Measurements from ENCODE around the gene MT1A. TPM values are rescaled to one million over a fixed set of nuclear protein-coding genes. Genes with fewer than 3 reads are reported as not detected.
A peak's percentile ranks its signal among the peaks of the same experiment; 100 is the strongest.

MT1A gene
- total RNA-seq, 1 experiment from 2014 or later, result not detected

DNA sequence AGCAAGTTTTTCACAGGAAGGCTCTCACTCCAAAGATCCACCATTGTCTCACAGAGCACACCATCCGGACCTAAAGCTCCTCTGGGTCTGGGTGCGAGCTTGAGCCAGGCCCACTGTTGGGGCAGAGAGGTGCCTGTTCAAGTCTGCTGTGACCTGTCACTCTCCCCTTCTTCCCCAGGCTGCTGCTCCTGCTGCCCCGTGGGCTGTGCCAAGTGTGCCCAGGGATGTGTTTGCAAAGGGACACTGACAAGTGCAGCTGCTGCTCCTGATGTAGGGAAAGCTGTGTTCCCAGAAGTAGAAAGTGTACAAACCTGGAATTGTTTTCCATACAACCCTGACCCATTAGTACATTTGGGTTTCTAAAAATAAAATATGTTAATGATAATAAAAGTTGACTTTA lies 39.0 kb downstream of the MT1A start (continued):
- TF ChIP-seq POLR2A (IDR thresholded peaks at IDR 0.05; ENCODE audit: borderline replicate concordance, extremely low read depth, insufficient read depth, insufficient read length) (no peak), EGR1 (IDR thresholded peaks at IDR 0.05; ENCODE audit: low read depth) (no peak), ZBTB33 (IDR thresholded peaks at IDR 0.05; ENCODE audit: extremely low read depth, insufficient replicate concordance, low read length) (no peak), FOSL1 (IDR thresholded peaks at IDR 0.05; ENCODE audit: low read depth) (no peak), JUND (IDR thresholded peaks at IDR 0.05) (no peak), EZH2phosphoT487 (IDR thresholded peaks at IDR 0.05; ENCODE audit: borderline replicate concordance) (no peak)

GRCh38 chr16:56679078-56679730 lies 40.7 kb downstream of the MT1A start:
- no TSS peak for BruUV-seq (replicated peaks)

More at GRCh38 chr16:56679078-56679730, 40.7 kb downstream of the MT1A start:
- no peaks in the 10 kb centered on the region for H3K9me3 ChIP-seq (ENCODE audit: control insufficient read depth in 1 of 2, insufficient read depth in 1 of 2, low read depth in 1 of 2, low read length in 2 of 2)
- ChIA-PET CTCF (interaction anchor here (1.4 kb wide), 1 partner anchor 75 kb away, joined by 3 read pairs; no protein-coding TSS in a partner anchor), RAD21 (ENCODE audit: low non-redundant PET in 1 of 2, low total read pairs in 2 of 2, uncharacterized antibody in 2 of 2, unreplicated experiment in 2 of 2) (interaction anchor here in 1 of 2 experiments (0.8 kb wide), 1 partner anchor 52 kb away, joined by 3 read pairs; no protein-coding TSS in a partner anchor), POLR2A (interaction anchor here (0.8 to 1.8 kb wide), 5 partner anchors 24 to 72 kb away, joined by 3 to 6 read pairs (median 4); partner anchors contain the start of genes MT1E and MT2A)
- no peak for ATAC-seq
- peaks cover 13 to 32% of the 10 kb centered on the region in 2 experiments; a peak in 3 of 4 replicates for H3K4me1 ChIP-seq (ENCODE audit: control insufficient read depth in 1 of 2, insufficient read depth in 2 of 2, low read length in 2 of 2)
- no peaks in the 10 kb centered on the region for H4K20me1 ChIP-seq (ENCODE audit: insufficient read depth)
- no peak overlapping the region for H3K4me3 ChIP-seq (replicated peaks in 1 of 2; ENCODE audit: low read depth in 1 of 2, low read length in 2 of 2)
- H3K9ac ChIP-seq (ENCODE audit: low read length), result no peak overlapping the region
- H3K36me3 ChIP-seq (ENCODE audit: control insufficient read depth in 1 of 2, insufficient read depth in 2 of 2, low read length in 2 of 2), result no peaks in the 10 kb centered on the region
- TF ChIP-seq ELF1 (IDR thresholded peaks at IDR 0.05; ENCODE audit: borderline replicate concordance, low read depth) (no peak), FOSL1 (IDR thresholded peaks at IDR 0.05; ENCODE audit: low read depth) (no peak)
- peak overlapping the region; percentile 51 for H3K4me2 ChIP-seq (ENCODE audit: low read length)
- no peak overlapping the region for H3K27ac ChIP-seq (ENCODE audit: low read depth, low read length)
- H3K79me2 ChIP-seq (ENCODE audit: insufficient read depth, low read length), result no peaks in the 10 kb centered on the region
- intact Hi-C loops (cut with micrococcal nuclease), result no loop called here
- peak overlapping the region; percentile 57 for H2AFZ ChIP-seq (ENCODE audit: low read depth, low read length, poor library complexity, severe bottlenecking)
- no peaks in the 10 kb centered on the region for H3K9me2 ChIP-seq (ENCODE audit: insufficient read depth)
- DNase-seq (ENCODE audit: low read depth, low spot score), result no peak
- H3K27me3 ChIP-seq (ENCODE audit: insufficient read depth, low read length), result no peaks in the 10 kb centered on the region

Measured in HCT116 (cell line).